K562 (cell line): ENCODE results near the gene IL1RAPL2. TPM values are rescaled to one million over a fixed set of nuclear protein-coding genes. Genes with fewer than 3 reads are reported as not detected.

Source experiments
- ATAC-seq: fragments of 200-7000 bp; cut with Tn5 transposase; 3 replicates; pipeline ENCODE4 v1.9.1; 2020; ENCODE audit warnings: moderate library complexity
- BruUV-seq: library from RNA; stranded (reverse); fragments of 400-500 nt; replicated peaks from 2 replicates; lab custom pipeline; 2021; lab: Mats Ljungman, UMichigan
- CTCF ChIA-PET: fragments of 300-600 bp; formaldehyde crosslinking; extraction: SDS; loops from one replicate; lab custom pipeline; 2021; ENCODE audit warnings: low intra/inter-chr PET ratio; lab: Yijun Ruan, JAX
- POLR2A ChIA-PET: fragments of 300-600, 350-650 bp; sonication (Branson Sonifier 250); formaldehyde crosslinking; extraction: SDS; loops from one replicate; lab custom pipeline; 2021; ENCODE audit warnings: antibody characterized with exemption, inconsistent platforms; lab: Yijun Ruan, JAX
- DNase-seq, 4 experiments: peaks; one replicate each; pipeline versions ENCODE4 v3.0.0 to v3.0.0-alpha.2; 2011 to 2018; ENCODE audit warnings: low spot score in 3 of 4, mixed read lengths in 3 of 4; ENCODE audit errors: extremely low read depth in 1 of 4
- FAIRE-seq: peaks from 2 replicates; lab custom pipeline; 2011; peaks lifted over from hg19 to GRCh38; lab: Jason Lieb, UNC
- H2AFZ ChIP-seq: 2 replicates; pipeline ENCODE4 v1.6.0; 2011; ENCODE audit warnings: low read depth, low read length, control low read depth, inconsistent platforms
- H3K27ac ChIP-seq: fragments of 200-600 bp; 3 replicates; pipeline ENCODE4 v1.8.0; 2011; ENCODE audit warnings: low read depth, mild to moderate bottlenecking, control low read depth, inconsistent platforms, low read length, moderate library complexity, mixed read lengths; ENCODE audit errors: extremely low read depth
- H3K27me3 ChIP-seq, 2 experiments: fragments of 300-600 bp in 1 of 2; 2 replicates in 1 of 2; 3 replicates in 1 of 2; pipeline versions ENCODE4 v1.6.0 to v1.8.0; 2011; ENCODE audit warnings: inconsistent platforms in 2 of 2, low read length in 2 of 2, mild to moderate bottlenecking in 1 of 2, mixed read lengths in 1 of 2, moderate library complexity in 1 of 2; ENCODE audit not compliant: control insufficient read depth in 2 of 2, insufficient read depth in 2 of 2
- H3K36me3 ChIP-seq: fragments of 300-600 bp; 3 replicates; pipeline ENCODE4 v1.8.0; 2011; ENCODE audit warnings: mild to moderate bottlenecking, low read length, inconsistent platforms; ENCODE audit not compliant: control insufficient read depth, insufficient read depth
- H3K4me1 ChIP-seq, 2 experiments: fragments of 200-600 bp in 1 of 2; replicated peaks in 1 of 2; 2 replicates in 1 of 2; 3 replicates in 1 of 2; pipeline versions ENCODE4 v1.5.1 to v1.8.0; 2011; ENCODE audit warnings: inconsistent platforms in 2 of 2, low read length in 2 of 2, mild to moderate bottlenecking in 1 of 2, mixed read lengths in 1 of 2, moderate library complexity in 1 of 2; ENCODE audit not compliant: control insufficient read depth in 2 of 2, insufficient read depth in 2 of 2
- H3K4me2 ChIP-seq: 2 replicates; pipeline ENCODE4 v1.6.1; 2011; ENCODE audit warnings: low read length, control low read depth, inconsistent platforms, mixed read lengths; ENCODE audit not compliant: insufficient read depth
- H3K4me3 ChIP-seq: fragments of 200-600 bp; sonication (generic), shearing (Covaris generic); 2 replicates; pipeline ENCODE4 v1.5.1; 2016; ENCODE audit warnings: control low read depth, inconsistent platforms
- H3K79me2 ChIP-seq: fragments of 200-600 bp; 3 replicates; pipeline ENCODE4 v1.8.0; 2011; ENCODE audit warnings: low read length, inconsistent platforms; ENCODE audit not compliant: control insufficient read depth, insufficient read depth
- H3K9ac ChIP-seq, 2 experiments: 2 replicates each; pipeline versions ENCODE4 v1.6.0 to v1.6.1; 2011; ENCODE audit warnings: low read depth in 2 of 2, low read length in 2 of 2, control low read depth in 1 of 2, inconsistent platforms in 1 of 2, mild to moderate bottlenecking in 1 of 2, mixed read lengths in 1 of 2; ENCODE audit not compliant: insufficient read depth in 1 of 2
- H3K9me1 ChIP-seq: one replicate; pipeline ENCODE4 v1.6.0; 2011; ENCODE audit warnings: inconsistent platforms, mild to moderate bottlenecking, low read length, moderate library complexity; ENCODE audit not compliant: control insufficient read depth, insufficient read depth
- H3K9me3 ChIP-seq: replicated peaks from 2 replicates; pipeline ENCODE4 v1.5.1; 2011; ENCODE audit warnings: low read depth, low read length, inconsistent platforms; ENCODE audit not compliant: control insufficient read depth, insufficient read depth
- H4K20me1 ChIP-seq: replicated peaks from 2 replicates; pipeline ENCODE4 v1.6.1; 2011; ENCODE audit warnings: low read length, inconsistent platforms, mixed read lengths; ENCODE audit not compliant: control insufficient read depth, insufficient read depth
- ARNT ChIP-seq, 2 experiments: fragments of 450-650 bp; IDR thresholded peaks; 2 replicates each; pipeline ENCODE4 v1.6.1; 2016; ENCODE audit warnings: mild to moderate bottlenecking in 1 of 2
- ETV6 ChIP-seq, 3 experiments: fragments of 150-350 bp in 1 of 3; sonication (generic) in 1 of 3; formaldehyde crosslinking in 1 of 3; IDR thresholded peaks; 2 replicates each; pipeline versions ENCODE4 v1.6.1 to v1.8.0; 2014 to 2022; ENCODE audit warnings: borderline replicate concordance in 2 of 3, low read depth in 2 of 3, antibody characterized with exemption in 1 of 3, low read length in 1 of 3, mild to moderate bottlenecking in 1 of 3, missing genetic modification reagents in 1 of 3
- NCOR1 ChIP-seq: fragments of 450-650 bp; IDR thresholded peaks from 2 replicates; pipeline ENCODE4 v1.6.1; 2016; ENCODE audit warnings: mild to moderate bottlenecking, moderate library complexity
- NR2C1 ChIP-seq, 2 experiments: fragments of 450-650 bp; IDR thresholded peaks; 2 replicates each; pipeline ENCODE4 v1.6.1; 2017; ENCODE audit warnings: mild to moderate bottlenecking in 2 of 2, antibody characterized with exemption in 1 of 2, inconsistent platforms in 1 of 2, missing compliant biosample characterization in 1 of 2, missing genetic modification characterization in 1 of 2
- NUFIP1 ChIP-seq: fragments of 450-650 bp; IDR thresholded peaks from 2 replicates; pipeline ENCODE4 v1.6.1; 2018; ENCODE audit not compliant: partially characterized antibody
- SREBF1 ChIP-seq: fragments of 150-350 bp; IDR thresholded peaks from 2 replicates; pipeline ENCODE4 v1.6.1; 2014; ENCODE audit warnings: antibody characterized with exemption, low read depth, low read length, borderline replicate concordance
- SRSF1 ChIP-seq: fragments of 200-400 bp; formaldehyde crosslinking; IDR thresholded peaks from 2 replicates; pipeline ENCODE4 v1.6.1; 2017; ENCODE audit warnings: mild to moderate bottlenecking, low read depth, low read length, moderate library complexity
- TAL1 ChIP-seq: fragments of 450-650 bp; IDR thresholded peaks from 2 replicates; pipeline ENCODE4 v1.6.1; 2016; ENCODE audit warnings: mild to moderate bottlenecking
- ZBTB17 ChIP-seq: fragments of 450-650 bp; formaldehyde crosslinking; IDR thresholded peaks from 2 replicates; pipeline ENCODE4 v1.4.0; 2020; ENCODE audit warnings: mild to moderate bottlenecking
- WGBS: fragments of 100-300 bp; shearing (Covaris generic); methylation state at CpG from one replicate; pipeline ENCODE4 v1.1.6; 2016; ENCODE audit warnings: low coverage, mixed read lengths; ENCODE audit not compliant: insufficient coverage; ENCODE audit errors: missing lambda C conversion rate; 5-methylcytosine and 5-hydroxymethylcytosine counted together
- in situ Hi-C: fragments of 300-500 bp; cut with MboI; formaldehyde crosslinking; loops from 4 replicates; pipeline ENCODE4 v1.15.0; 2018; ENCODE audit warnings: inconsistent platforms, mixed read lengths
- intact Hi-C: fragments of 100-400 bp; cut with micrococcal nuclease; formaldehyde crosslinking; loops from 2 replicates; pipeline ENCODE4 v1.14.2; 2022
- polyA plus RNA-seq, 8 experiments: library from polyadenylated mRNA; depleted of rRNA in 4 of 8; stranded (reverse) in 5 of 8; unstranded in 3 of 8; fragments of >200 nt; fragmentation: Nextera tagmentation in 2 of 8; fragmentation: Illumina TruSeq in 1 of 8; extraction: Ambion mirVana in 2 of 8; extraction: Trizol in 1 of 8; gene quantifications; 2 replicates each; pipeline versions ENCODE4 v1.2.1 to v1.2.3, GENCODE V29; 2011 to 2014; ENCODE audit warnings: inconsistent platforms in 1 of 8, missing spikeins in 1 of 8
- total RNA-seq, 7 experiments: library from RNA; depleted of rRNA in 6 of 7; stranded (reverse); fragments of >200 nt in 6 of 7; fragmentation: Illumina TruSeq in 2 of 7; extraction: Trizol in 2 of 7; gene quantifications; 2 replicates each; pipeline versions ENCODE4 v1.2.1 to v1.2.3, GENCODE V29; 2011 to 2021; ENCODE audit warnings: low replicate concordance in 1 of 7
- TF ChIP-seq, protein P1 (sequence below): sonication (generic); formaldehyde crosslinking; IDR thresholded peaks from 2 replicates; pipeline ENCODE4 v1.8.1; 2023; ENCODE audit warnings: mild to moderate bottlenecking, missing genetic modification reagents
- TF ChIP-seq, protein P2 (sequence below), 2 experiments: IDR thresholded peaks; 2 replicates each; pipeline ENCODE4 v1.6.1; 2011; ENCODE audit warnings: borderline replicate concordance in 1 of 2, control low read depth in 1 of 2, low read depth in 1 of 2, low read length in 1 of 2, mild to moderate bottlenecking in 1 of 2, mixed read lengths in 1 of 2, moderate library complexity in 1 of 2; ENCODE audit not compliant: insufficient read depth in 1 of 2, insufficient read length in 1 of 2, poor library complexity in 1 of 2, severe bottlenecking in 1 of 2; ENCODE audit errors: extremely low read depth in 1 of 2

Gene IL1RAPL2
- total and polyA plus RNA-seq, 9 of the 15 experiments (the other 6 are each of a cell fraction or from before 2014, with no cell fraction given): not detected

GRCh38 chrX:105269386-105269785 is 703.4 kb downstream of the IL1RAPL2 start:
- Histone ChIP-seq H3K9me1 (no peaks in the 10 kb centered on the region), H3K27ac (no peak overlapping the region), H3K27me3 (no peaks in the 10 kb centered on the region), H2AFZ (no peak overlapping the region), H4K20me1 (no peaks in the 10 kb centered on the region), H3K79me2 (no peaks in the 10 kb centered on the region), H3K36me3 (no peaks in the 10 kb centered on the region), H3K4me3 (no peak overlapping the region), H3K9me3 (no peaks in the 10 kb centered on the region), H3K9ac (no peak overlapping the region), H3K4me2 (no peak overlapping the region), H3K4me1 (no peaks in the 10 kb centered on the region)
- TF ChIP-seq ETV6 (IDR thresholded peaks at IDR 0.05; ENCODE audit: borderline replicate concordance in 1 of 2, low read depth in 2 of 2, low read length in 1 of 2) (no peak), ETV6 (CRISPR knock-in tag; IDR thresholded peaks at IDR 0.05; ENCODE audit: borderline replicate concordance) (no peak), ZBTB17 (no peak), NR2C1 (IDR thresholded peaks at IDR 0.05) (no peak), NR2C1 (tag; IDR thresholded peaks at IDR 0.05) (no peak), NUFIP1 (no peak), SRSF1 (no peak), NCOR1 (no peak), TAL1 (no peak), ARNT (IDR thresholded peaks at IDR 0.05) (no peak), SREBF1 (no peak)
- TF ChIP-seq, protein P1, sequence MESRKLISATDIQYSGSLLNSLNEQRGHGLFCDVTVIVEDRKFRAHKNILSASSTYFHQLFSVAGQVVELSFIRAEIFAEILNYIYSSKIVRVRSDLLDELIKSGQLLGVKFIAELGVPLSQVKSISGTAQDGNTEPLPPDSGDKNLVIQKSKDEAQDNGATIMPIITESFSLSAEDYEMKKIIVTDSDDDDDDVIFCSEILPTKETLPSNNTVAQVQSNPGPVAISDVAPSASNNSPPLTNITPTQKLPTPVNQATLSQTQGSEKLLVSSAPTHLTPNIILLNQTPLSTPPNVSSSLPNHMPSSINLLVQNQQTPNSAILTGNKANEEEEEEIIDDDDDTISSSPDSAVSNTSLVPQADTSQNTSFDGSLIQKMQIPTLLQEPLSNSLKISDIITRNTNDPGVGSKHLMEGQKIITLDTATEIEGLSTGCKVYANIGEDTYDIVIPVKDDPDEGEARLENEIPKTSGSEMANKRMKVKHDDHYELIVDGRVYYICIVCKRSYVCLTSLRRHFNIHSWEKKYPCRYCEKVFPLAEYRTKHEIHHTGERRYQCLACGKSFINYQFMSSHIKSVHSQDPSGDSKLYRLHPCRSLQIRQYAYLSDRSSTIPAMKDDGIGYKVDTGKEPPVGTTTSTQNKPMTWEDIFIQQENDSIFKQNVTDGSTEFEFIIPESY (CRISPR knock-in tag): no peak
- TF ChIP-seq, protein P2, sequence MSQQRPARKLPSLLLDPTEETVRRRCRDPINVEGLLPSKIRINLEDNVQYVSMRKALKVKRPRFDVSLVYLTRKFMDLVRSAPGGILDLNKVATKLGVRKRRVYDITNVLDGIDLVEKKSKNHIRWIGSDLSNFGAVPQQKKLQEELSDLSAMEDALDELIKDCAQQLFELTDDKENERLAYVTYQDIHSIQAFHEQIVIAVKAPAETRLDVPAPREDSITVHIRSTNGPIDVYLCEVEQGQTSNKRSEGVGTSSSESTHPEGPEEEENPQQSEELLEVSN (IDR thresholded peaks at IDR 0.05; ENCODE audit: borderline replicate concordance in 1 of 2, extremely low read depth in 1 of 2, insufficient read depth in 1 of 2, insufficient read length in 1 of 2, low read depth in 1 of 2, low read length in 1 of 2, poor library complexity in 1 of 2, severe bottlenecking in 1 of 2): no peak
- BruUV-seq: no TSS peak
- DNase-seq (no peak), ATAC-seq (no peak), FAIRE-seq (no peak)
- ChIA-PET POLR2A (no interaction called here), CTCF (no interaction called here)
- WGBS: 0% methylated on average over 2 of the region's 2 CpGs
- intact Hi-C loops (no loop called here), in situ Hi-C loops (no loop called here)
